RCC 7860 (cell line): ENCODE results near the gene SLC19A2.
"Not testable (repeated sequence)": the region's sequence is repeated elsewhere in the genome, so short reads cannot be mapped to it uniquely, and the experiment has no call there.

ENCODE experiments used
- DNase-seq: peaks from one replicate; pipeline ENCODE4 v3.0.0-alpha.2; 2015; ENCODE audit warnings: low spot score
- FAIRE-seq: peaks from 2 replicates; lab custom pipeline; 2012; peaks lifted over from hg19 to GRCh38; lab: Jason Lieb, UNC

Gene SLC19A2

GRCh38 chr1:169485431-169486280 is at the start of gene SLC19A2:
Gene SLC19A2 (minus strand): TSS chr1:169485944. CDS start chr1:169485766, 178 bp downstream.
- DNase-seq, result peak; percentile 98
- FAIRE-seq, result peak; percentile 87

GRCh38 chr1:169534653-169535052 is 48.9 kb upstream of the SLC19A2 start:
- DNase-seq (no peak), FAIRE-seq (no peak)

- DNase-seq, FAIRE-seq: not testable (repeated sequence)
Observed at GRCh38 chr1:169533528-169534190, 47.9 kb upstream of the SLC19A2 start.

GRCh38 chr1:169530448-169530847 is 44.7 kb upstream of the SLC19A2 start:
- DNase-seq (no peak), FAIRE-seq (no peak)

GRCh38 chr1:169529068-169529642 is 43.4 kb upstream of the SLC19A2 start:
- DNase-seq, result peak; percentile 71
- peak; percentile 52 for FAIRE-seq

- FAIRE-seq, result no peak
Observed at GRCh38 chr1:169528215-169529067, 42.7 kb upstream of the SLC19A2 start.

GRCh38 chr1:169527451-169528214 is 41.9 kb upstream of the SLC19A2 start:
- FAIRE-seq, result no peak
- DNase-seq, result no peak

More at GRCh38 chr1:169528215-169529067, 42.7 kb upstream of the SLC19A2 start:
- DNase-seq, result no peak

GRCh38 chr1:169527001-169527400 is 41.3 kb upstream of the SLC19A2 start:
- FAIRE-seq (no peak), DNase-seq (no peak)

- FAIRE-seq, result peak; percentile 50
- DNase-seq, result no peak
Observed at GRCh38 chr1:169526120-169526832, 40.5 kb upstream of the SLC19A2 start.

- FAIRE-seq (no peak), DNase-seq (no peak)
Observed at GRCh38 chr1:169525391-169525790, 39.6 kb upstream of the SLC19A2 start.

GRCh38 chr1:169523904-169524303 is 38.2 kb upstream of the SLC19A2 start:
- FAIRE-seq, result no peak
- no peak for DNase-seq

- DNase-seq (no peak), FAIRE-seq (no peak)
Observed at GRCh38 chr1:169521226-169521625, 35.5 kb upstream of the SLC19A2 start.

- FAIRE-seq, result no peak
Observed at GRCh38 chr1:169517558-169518186, 31.9 kb upstream of the SLC19A2 start.

GRCh38 chr1:169515641-169516040 is 29.9 kb upstream of the SLC19A2 start:
- no peak for FAIRE-seq
- DNase-seq, result no peak

More at GRCh38 chr1:169517558-169518186, 31.9 kb upstream of the SLC19A2 start:
- no peak for DNase-seq

- no peak for FAIRE-seq
- no peak for DNase-seq
Observed at GRCh38 chr1:169514566-169515270, 29.0 kb upstream of the SLC19A2 start.

- DNase-seq (no peak), FAIRE-seq (no peak)
Observed at GRCh38 chr1:169513208-169513607, 27.5 kb upstream of the SLC19A2 start.

- DNase-seq, result peak; percentile 64
Observed at GRCh38 chr1:169511316-169512005, 25.7 kb upstream of the SLC19A2 start.

GRCh38 chr1:169510060-169510459 is 24.3 kb upstream of the SLC19A2 start:
- no peak for FAIRE-seq
- DNase-seq, result no peak

More at GRCh38 chr1:169511316-169512005, 25.7 kb upstream of the SLC19A2 start:
- peak; percentile 91 for FAIRE-seq
